AG10803 (cell line): ENCODE data around the gene CCR5AS.
"Not testable (repeated sequence)": the region's sequence is repeated elsewhere in the genome, so short reads cannot be mapped to it uniquely, and the experiment has no call there.

Source experiments
- DNase-seq: peaks from one replicate; pipeline ENCODE4 v3.0.0; 2010; ENCODE audit warnings: low read depth
- H3K4me3 ChIP-seq: 2 replicates; pipeline ENCODE4 v1.5.1; 2011; ENCODE audit warnings: mild to moderate bottlenecking, low read length, control low read depth
- TF ChIP-seq, protein P1 (sequence below): conservative IDR thresholded peaks from 2 replicates; pipeline ENCODE4 v1.5.1; 2011; ENCODE audit warnings: mild to moderate bottlenecking, low read length, control low read depth, inconsistent platforms

Gene CCR5AS

GRCh38 chr3:46408853-46409252 is 2.0 kb upstream of the CCR5AS start:
- TF ChIP-seq, protein P1, sequence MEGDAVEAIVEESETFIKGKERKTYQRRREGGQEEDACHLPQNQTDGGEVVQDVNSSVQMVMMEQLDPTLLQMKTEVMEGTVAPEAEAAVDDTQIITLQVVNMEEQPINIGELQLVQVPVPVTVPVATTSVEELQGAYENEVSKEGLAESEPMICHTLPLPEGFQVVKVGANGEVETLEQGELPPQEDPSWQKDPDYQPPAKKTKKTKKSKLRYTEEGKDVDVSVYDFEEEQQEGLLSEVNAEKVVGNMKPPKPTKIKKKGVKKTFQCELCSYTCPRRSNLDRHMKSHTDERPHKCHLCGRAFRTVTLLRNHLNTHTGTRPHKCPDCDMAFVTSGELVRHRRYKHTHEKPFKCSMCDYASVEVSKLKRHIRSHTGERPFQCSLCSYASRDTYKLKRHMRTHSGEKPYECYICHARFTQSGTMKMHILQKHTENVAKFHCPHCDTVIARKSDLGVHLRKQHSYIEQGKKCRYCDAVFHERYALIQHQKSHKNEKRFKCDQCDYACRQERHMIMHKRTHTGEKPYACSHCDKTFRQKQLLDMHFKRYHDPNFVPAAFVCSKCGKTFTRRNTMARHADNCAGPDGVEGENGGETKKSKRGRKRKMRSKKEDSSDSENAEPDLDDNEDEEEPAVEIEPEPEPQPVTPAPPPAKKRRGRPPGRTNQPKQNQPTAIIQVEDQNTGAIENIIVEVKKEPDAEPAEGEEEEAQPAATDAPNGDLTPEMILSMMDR = no peak
- no peak for DNase-seq
- H3K4me3 ChIP-seq = no peak overlapping the region

GRCh38 chr3:46407970-46408369 is 1.1 kb upstream of the CCR5AS start:
- DNase-seq = no peak
- TF ChIP-seq, protein P1 = no peak
- no peak overlapping the region for H3K4me3 ChIP-seq

- no peak overlapping the region for H3K4me3 ChIP-seq
- TF ChIP-seq, protein P1 = no peak
- no peak for DNase-seq
Observed at GRCh38 chr3:46406443-46406787, 451 bp downstream of the CCR5AS start.

- TF ChIP-seq, protein P1 = no peak
- no peak overlapping the region for H3K4me3 ChIP-seq
- DNase-seq = no peak
Observed at GRCh38 chr3:46405301-46406019, 1.4 kb downstream of the CCR5AS start.

GRCh38 chr3:46402902-46403301 is 4.0 kb downstream of the CCR5AS start:
- H3K4me3 ChIP-seq, DNase-seq: not testable (repeated sequence)

DNA sequence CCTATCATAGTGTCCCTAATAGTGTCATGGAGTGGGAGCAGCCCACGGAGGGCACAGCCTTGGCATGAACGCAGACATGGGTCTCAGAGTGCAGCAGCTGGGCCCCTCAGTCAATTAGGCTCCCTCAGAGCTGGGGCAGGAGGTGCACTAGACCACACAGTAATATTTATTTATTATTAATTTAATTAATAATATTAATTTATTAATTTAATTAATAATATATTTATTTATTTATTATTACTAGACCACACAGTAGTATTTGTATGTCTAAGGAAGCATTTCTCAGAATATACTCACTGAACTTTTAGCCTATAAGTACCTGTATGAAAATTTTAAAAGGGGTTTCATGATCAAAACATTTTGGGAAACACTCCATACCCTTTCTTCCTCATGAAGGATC is 5.3 kb downstream of the CCR5AS start:
- no peak for DNase-seq
- H3K4me3 ChIP-seq = no peak overlapping the region
- TF ChIP-seq, protein P1 = no peak

DNA sequence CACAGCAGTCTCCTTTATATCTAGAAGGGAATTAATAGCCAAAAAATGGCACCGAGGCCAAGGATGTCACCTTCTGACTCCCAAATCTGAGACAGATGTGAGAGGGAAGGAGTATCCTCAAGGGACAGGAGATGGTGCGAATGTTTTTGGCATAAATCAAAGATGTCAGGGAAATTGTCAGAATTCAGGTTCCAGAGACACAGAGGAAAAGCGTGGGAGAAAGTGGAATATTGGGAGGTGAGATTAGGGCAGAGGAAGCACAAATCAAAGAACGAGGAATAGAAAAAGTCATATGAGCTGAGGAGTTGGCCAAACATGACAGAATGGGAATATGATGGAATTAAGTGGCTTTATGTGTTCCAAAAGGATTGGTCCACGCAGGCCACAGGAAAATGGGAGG is 6.0 kb downstream of the CCR5AS start:
- DNase-seq = no peak
- no peak overlapping the region for H3K4me3 ChIP-seq
- TF ChIP-seq, protein P1 = no peak
